Fibroblast of mammary gland (primary cell): ENCODE measurements around the gene DYNLT4.
A peak's percentile ranks its signal among the peaks of the same experiment; 100 is the strongest.

Source experiments
- DNase-seq: peaks from one replicate; pipeline ENCODE4 v3.0.0-alpha.2; 2010; ENCODE audit warnings: low read depth
- H3K4me3 ChIP-seq: 2 replicates; pipeline ENCODE4 v1.5.1; 2011; ENCODE audit warnings: low read depth, mild to moderate bottlenecking, low read length, moderate library complexity; ENCODE audit not compliant: control insufficient read depth
- TF ChIP-seq, protein P1 (sequence below): conservative IDR thresholded peaks from 2 replicates; pipeline ENCODE4 v1.5.1; 2011; ENCODE audit warnings: low read depth, low read length, inconsistent platforms; ENCODE audit not compliant: control insufficient read depth, insufficient read depth

Gene DYNLT4, protein sequence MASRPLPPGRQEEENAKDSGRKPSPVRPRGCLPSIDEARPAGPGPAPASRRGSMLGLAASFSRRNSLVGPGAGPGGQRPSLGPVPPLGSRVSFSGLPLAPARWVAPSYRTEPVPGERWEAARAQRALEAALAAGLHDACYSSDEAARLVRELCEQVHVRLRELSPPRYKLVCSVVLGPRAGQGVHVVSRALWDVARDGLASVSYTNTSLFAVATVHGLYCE

DNA sequence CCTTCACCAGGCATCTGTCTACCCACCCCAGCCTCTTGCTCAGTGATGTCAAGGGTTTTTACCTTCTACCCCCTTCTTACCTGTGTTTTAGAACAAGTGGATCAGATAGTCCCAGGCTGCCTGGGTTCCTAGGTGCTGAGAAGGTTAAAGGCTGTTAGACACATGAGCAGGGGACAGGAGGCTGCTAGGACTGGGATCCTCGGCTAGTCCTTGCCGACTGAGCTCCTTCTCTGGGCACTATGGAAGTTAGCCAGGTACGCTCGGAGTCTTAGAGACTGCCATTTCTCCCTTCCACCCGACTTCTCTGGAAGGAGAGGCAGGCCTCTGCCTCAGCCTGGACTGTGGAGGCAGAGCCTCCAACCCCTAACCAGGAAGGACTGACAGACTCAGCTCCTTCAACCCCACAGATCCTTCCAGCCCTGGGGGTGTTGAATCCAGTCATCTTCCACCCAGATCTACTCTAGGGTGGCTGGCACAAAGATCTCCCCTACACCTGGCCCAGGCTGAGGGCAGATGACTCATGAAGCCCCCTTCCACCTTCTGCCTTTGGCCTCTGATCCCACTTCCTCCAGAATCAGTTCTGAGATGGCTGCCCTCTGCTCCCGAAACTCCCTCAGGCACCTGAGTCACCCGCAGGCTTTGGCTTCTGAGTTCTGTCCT, at the start of gene DYNLT4:
TSS of gene DYNLT4 (minus strand) at position 648 of the 660 bp plus-strand sequence. CDS start 683 bp downstream, outside the sequence.
- peak within 1 kb of the TSS; percentile 23 for H3K4me3 ChIP-seq
- TF ChIP-seq, protein P1, sequence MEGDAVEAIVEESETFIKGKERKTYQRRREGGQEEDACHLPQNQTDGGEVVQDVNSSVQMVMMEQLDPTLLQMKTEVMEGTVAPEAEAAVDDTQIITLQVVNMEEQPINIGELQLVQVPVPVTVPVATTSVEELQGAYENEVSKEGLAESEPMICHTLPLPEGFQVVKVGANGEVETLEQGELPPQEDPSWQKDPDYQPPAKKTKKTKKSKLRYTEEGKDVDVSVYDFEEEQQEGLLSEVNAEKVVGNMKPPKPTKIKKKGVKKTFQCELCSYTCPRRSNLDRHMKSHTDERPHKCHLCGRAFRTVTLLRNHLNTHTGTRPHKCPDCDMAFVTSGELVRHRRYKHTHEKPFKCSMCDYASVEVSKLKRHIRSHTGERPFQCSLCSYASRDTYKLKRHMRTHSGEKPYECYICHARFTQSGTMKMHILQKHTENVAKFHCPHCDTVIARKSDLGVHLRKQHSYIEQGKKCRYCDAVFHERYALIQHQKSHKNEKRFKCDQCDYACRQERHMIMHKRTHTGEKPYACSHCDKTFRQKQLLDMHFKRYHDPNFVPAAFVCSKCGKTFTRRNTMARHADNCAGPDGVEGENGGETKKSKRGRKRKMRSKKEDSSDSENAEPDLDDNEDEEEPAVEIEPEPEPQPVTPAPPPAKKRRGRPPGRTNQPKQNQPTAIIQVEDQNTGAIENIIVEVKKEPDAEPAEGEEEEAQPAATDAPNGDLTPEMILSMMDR = no peak

DNA sequence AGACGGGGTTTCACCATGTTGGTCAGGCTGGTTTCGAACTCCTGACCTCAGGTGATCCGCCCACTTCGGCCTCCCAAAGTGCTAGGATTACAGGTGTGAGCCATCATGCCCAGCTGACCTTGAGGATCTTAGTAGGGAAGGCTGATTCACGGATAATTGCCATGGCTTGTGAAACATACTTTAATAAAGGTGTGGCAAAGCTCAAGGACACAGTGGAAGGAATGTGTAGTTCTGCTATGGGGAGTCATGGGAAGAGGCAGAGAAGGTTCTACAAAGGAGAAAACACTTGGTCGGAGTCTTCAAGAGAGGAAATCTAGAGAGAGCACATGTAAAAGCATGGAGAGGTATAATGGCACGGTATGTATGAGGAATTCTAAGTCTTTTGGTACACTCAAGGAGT, 48.6 kb upstream of the DYNLT4 start:
- DNase-seq = no peak
- TF ChIP-seq, protein P1 = no peak
- H3K4me3 ChIP-seq = no peak overlapping the region

More for the DNA sequence above, at the start of gene DYNLT4:
- DNase-seq = no peak

DNA sequence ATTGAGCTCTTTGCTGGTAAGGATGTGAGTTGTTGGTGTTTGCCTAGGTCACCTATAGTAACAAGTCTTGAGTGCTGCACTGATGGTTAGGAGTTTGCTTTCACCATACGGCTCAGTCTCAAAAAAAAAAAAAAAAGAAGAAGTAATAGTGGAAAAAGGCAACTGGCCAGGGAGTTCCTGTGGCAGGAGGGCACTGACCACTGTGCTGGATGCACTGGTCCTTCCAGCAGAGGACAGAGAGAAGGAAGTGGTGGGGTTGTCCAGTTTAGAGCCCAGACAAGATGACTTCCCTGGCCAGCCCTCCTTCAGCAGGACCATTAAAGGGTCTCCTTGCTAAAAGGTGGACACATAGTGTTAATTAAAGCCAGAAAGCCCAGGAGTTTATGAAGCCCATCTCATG, 47.8 kb upstream of the DYNLT4 start:
- DNase-seq = no peak
- no peak overlapping the region for H3K4me3 ChIP-seq
- TF ChIP-seq, protein P1 = no peak

DNA sequence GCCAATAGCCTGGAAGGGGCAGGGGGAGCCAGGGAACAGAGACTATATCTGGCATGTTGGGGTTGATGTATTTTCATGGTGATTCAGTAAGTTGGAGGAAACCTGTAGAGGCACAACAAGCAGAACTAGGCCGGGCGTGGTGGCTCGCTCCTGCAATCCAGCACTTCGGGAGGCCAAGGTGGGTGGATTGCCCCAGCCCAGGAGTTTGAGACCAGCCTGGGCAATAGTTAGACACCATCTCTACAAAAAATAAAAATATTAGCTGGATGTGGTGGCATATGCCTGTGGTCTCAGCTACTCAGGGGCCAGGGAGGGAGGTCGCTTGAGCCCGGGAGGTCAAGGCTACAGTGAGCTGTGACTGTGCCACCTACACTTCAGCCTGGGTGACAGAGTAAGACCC, 46.0 kb upstream of the DYNLT4 start:
- TF ChIP-seq, protein P1 = no peak
- H3K4me3 ChIP-seq = no peak overlapping the region
- no peak for DNase-seq

DNA sequence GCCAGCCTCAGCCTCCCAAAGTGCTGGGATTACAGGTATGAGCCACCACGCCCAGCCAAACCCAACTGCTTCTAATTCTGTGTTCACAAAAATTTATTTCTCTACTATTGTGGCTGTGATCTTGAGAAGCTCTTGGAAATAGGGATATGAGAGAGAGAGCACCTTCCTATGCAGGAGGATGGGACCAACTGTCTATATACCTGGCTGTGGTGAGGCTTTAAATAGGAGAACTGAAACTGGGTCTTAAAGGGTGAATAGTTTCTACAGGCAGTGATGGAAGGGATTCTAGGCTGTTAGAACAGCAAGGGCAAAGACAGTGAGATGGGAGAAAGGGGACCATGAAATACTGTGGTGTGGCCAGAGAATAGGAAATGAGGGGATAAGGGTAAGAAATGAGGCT, 44.2 kb upstream of the DYNLT4 start:
- H3K4me3 ChIP-seq = no peak overlapping the region
- TF ChIP-seq, protein P1 = no peak
- no peak for DNase-seq

DNA sequence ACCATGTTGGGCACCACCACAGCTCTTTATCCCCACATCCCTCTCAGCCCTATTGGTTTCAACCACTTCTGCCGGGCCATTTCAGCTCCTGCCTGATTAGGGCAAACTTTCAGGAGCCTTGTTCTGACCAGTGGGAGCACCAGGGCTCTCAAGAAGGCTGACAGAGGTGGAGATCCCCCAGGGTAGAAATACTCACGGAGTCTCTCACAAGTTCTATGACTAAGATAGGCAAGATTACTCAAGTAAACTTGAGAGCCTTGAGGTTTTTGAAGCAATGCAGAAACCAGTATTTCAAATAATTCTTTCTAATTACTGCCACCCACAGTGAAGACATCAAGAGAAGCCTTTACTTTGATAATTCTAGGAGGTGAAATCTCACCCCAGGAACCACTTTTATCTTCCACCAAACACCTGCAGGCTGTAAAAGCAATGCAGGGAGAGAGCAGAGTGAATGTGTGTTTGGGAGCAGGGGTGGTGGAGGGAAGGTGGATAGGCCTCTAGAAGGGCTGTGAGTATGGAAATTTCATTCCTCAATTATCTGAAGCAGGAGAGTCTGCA, 42.5 kb upstream of the DYNLT4 start:
- no peak for DNase-seq
- TF ChIP-seq, protein P1 = no peak
- no peak overlapping the region for H3K4me3 ChIP-seq
